Measurements from ENCODE around the gene AHCYL1. TPM values are rescaled to one million over a fixed set of nuclear protein-coding genes. Genes with fewer than 3 reads are reported as not detected.

The AHCYL1 gene
- total and polyA plus RNA-seq, 2 experiments from 2014 or later: 56.2 to 97.6 TPM

- 91% methylated on average over 4 of the region's 4 CpGs for WGBS (ENCODE audit: low lambda C conversion rate, missing lambda C conversion rate)
- H4K20me1 ChIP-seq (ENCODE audit: insufficient read depth, poor library complexity, severe bottlenecking): no peaks in the 10 kb centered on the region
These were observed 7.8 kb upstream of the AHCYL1 start for GRCh38 chr1:109976762-109977161.

GRCh38 chr1:109977225-109977624 is 7.3 kb upstream of the AHCYL1 start:
- H2AFZ ChIP-seq: no peak overlapping the region
- H3K4me2 ChIP-seq: no peak overlapping the region
- no peak for DNase-seq (ENCODE audit: low spot score)
- H3K4me1 ChIP-seq (ENCODE audit: insufficient read depth): peaks cover 21% of the 10 kb centered on the region
- no peaks in the 10 kb centered on the region for H3K27me3 ChIP-seq
- no peaks in the 10 kb centered on the region for H3K9me2 ChIP-seq (replicated peaks; ENCODE audit: insufficient read depth)
- no peak overlapping the region for H3K4me3 ChIP-seq
- no peaks in the 10 kb centered on the region for H3K36me3 ChIP-seq (replicated peaks; ENCODE audit: insufficient read depth, low read depth)
- no peaks in the 10 kb centered on the region for H4K20me1 ChIP-seq (ENCODE audit: insufficient read depth, poor library complexity, severe bottlenecking)
- TF ChIP-seq CTCF (IDR thresholded peaks at IDR 0.05; ENCODE audit: poor library complexity) (no peak), EZH2phosphoT487 (IDR thresholded peaks at IDR 0.05; ENCODE audit: low read depth, severe bottlenecking, unreplicated experiment) (no peak), EZH2 (IDR thresholded peaks at IDR 0.05; ENCODE audit: borderline replicate concordance) (no peak)
- H3K79me2 ChIP-seq: no peaks in the 10 kb centered on the region
- WGBS (ENCODE audit: low lambda C conversion rate, missing lambda C conversion rate): 98% methylated on average over 8 of the region's 8 CpGs
- no peaks in the 10 kb centered on the region for H3K9me3 ChIP-seq (ENCODE audit: low read depth)
- H3K27ac ChIP-seq: no peak overlapping the region

More at GRCh38 chr1:109976762-109977161, 7.8 kb upstream of the AHCYL1 start:
- Histone ChIP-seq H3K4me2 (no peak overlapping the region), H3K79me2 (no peaks in the 10 kb centered on the region), H3K9me3 (ENCODE audit: low read depth) (no peaks in the 10 kb centered on the region), H3K27ac (no peak overlapping the region), H3K4me1 (ENCODE audit: insufficient read depth) (peaks cover 21% of the 10 kb centered on the region), H3K4me3 (no peak overlapping the region), H3K9me2 (replicated peaks; ENCODE audit: insufficient read depth) (no peaks in the 10 kb centered on the region), H3K27me3 (no peaks in the 10 kb centered on the region), H2AFZ (no peak overlapping the region), H3K36me3 (replicated peaks; ENCODE audit: insufficient read depth, low read depth) (no peaks in the 10 kb centered on the region)
- DNase-seq (ENCODE audit: low spot score): no peak
- TF ChIP-seq EZH2 (IDR thresholded peaks at IDR 0.05; ENCODE audit: borderline replicate concordance) (no peak), EZH2phosphoT487 (IDR thresholded peaks at IDR 0.05; ENCODE audit: low read depth, severe bottlenecking, unreplicated experiment) (no peak), CTCF (IDR thresholded peaks at IDR 0.05; ENCODE audit: poor library complexity) (no peak)

DNA sequence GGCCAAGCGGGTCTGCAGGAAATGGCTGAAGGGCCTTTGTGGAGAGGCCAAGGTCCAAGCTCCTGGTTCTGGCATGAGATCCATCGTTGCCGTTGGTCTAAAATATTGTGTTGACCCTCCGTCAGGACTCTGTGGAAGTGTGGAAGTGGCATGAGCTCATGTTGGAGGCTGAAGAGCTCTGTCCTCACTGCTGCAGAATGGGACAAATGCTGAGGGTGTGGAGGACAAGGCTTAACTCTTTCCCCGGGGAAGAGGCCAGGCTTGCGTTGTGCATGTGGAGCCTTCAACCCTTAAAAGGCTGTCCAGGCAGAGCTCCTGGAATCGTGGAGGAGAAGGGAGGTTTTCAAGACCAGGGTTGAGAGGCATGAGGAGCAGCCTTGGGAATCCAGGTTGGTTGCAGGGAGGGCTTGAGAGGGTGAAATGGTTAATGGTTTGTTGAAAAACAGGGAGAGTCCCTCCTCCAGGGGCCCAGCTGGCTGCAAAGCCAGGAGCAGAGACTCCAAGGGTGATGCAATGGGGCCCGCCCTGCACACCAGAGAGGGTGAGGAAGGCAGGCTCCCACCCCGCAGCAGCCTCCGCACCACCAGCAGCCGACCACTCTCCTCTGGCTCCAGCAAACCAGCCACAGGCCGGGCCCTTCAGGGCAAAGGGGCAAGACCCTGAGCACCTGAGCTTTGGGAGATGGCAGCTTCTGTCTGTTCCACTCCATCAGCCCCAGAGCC is 6.7 kb upstream of the AHCYL1 start:
- no peak for TF ChIP-seq EZH2phosphoT487 (IDR thresholded peaks at IDR 0.05; ENCODE audit: low read depth, severe bottlenecking, unreplicated experiment)
- TF ChIP-seq CTCF (IDR thresholded peaks at IDR 0.05; ENCODE audit: poor library complexity): no peak
- TF ChIP-seq EZH2 (IDR thresholded peaks at IDR 0.05; ENCODE audit: borderline replicate concordance): no peak
- no peaks in the 10 kb centered on the region for H3K27me3 ChIP-seq
- H2AFZ ChIP-seq: no peak overlapping the region
- H3K4me3 ChIP-seq: no peak overlapping the region
- no peak overlapping the region for H3K4me2 ChIP-seq
- DNase-seq (ENCODE audit: low spot score): no peak
- peaks cover 21% of the 10 kb centered on the region for H3K4me1 ChIP-seq (ENCODE audit: insufficient read depth)
- no peaks in the 10 kb centered on the region for H3K36me3 ChIP-seq (replicated peaks; ENCODE audit: insufficient read depth, low read depth)
- H3K9me2 ChIP-seq (replicated peaks; ENCODE audit: insufficient read depth): no peaks in the 10 kb centered on the region
- WGBS (ENCODE audit: low lambda C conversion rate, missing lambda C conversion rate): 87% methylated on average over 12 of the region's 12 CpGs
- H3K27ac ChIP-seq: no peak overlapping the region
- H3K9me3 ChIP-seq (ENCODE audit: low read depth): no peaks in the 10 kb centered on the region
- no peaks in the 10 kb centered on the region for H4K20me1 ChIP-seq (ENCODE audit: insufficient read depth, poor library complexity, severe bottlenecking)
- H3K79me2 ChIP-seq: no peaks in the 10 kb centered on the region

Measured in hepatocyte (in vitro differentiated cells).